ENCODE results near the gene TH.

The TH gene

DNA sequence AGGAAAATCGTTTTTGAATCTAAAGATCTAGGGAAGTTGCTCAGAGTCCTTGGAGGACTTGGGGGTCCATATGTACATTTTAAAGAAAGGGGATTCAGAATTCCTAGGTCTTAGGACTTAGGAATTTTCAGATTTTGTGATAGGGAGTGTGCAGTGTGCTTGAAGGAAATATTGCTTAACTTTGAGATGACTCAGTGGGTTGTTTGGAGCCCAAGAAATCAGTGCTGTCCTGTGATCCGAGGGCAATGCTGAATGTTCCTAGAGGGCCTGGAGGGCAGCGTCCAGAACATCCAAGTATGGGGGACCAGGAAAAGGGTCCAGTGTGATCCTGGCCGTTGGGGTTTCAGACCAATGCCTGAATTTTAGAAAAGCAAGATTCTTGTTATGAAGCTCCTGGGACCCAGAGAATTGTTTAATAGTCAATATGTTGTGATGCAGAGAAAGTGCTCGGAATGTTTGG lies 29.3 kb downstream of the TH start:
- H3K4me1 ChIP-seq (ENCODE audit: insufficient read depth, insufficient read length): peaks cover 16% of the 10 kb centered on the region
- H3K27me3 ChIP-seq (ENCODE audit: insufficient read depth, insufficient read length): peaks cover 83% of the 10 kb centered on the region
- H3K9ac ChIP-seq (ENCODE audit: insufficient read length, low read depth): no peak overlapping the region
- TF ChIP-seq YY1 (IDR thresholded peaks at IDR 0.05; ENCODE audit: insufficient read depth, insufficient read length): no peak
- peak; percentile 57 for TF ChIP-seq SUZ12 (IDR thresholded peaks at IDR 0.05; ENCODE audit: extremely low read depth, insufficient read depth, insufficient read length)
- no peaks in the 10 kb centered on the region for H3K9me3 ChIP-seq (ENCODE audit: insufficient read depth, low read length)
- DNase-seq (ENCODE audit: low read depth, low spot score): no peak
- no peak overlapping the region for H3K4me3 ChIP-seq (ENCODE audit: insufficient read length, low read depth)
- H3K36me3 ChIP-seq (ENCODE audit: insufficient read depth, insufficient read length, low read length): no peaks in the 10 kb centered on the region

- Histone ChIP-seq H3K9ac (ENCODE audit: insufficient read length, low read depth) (peak overlapping the region; percentile 74), H3K36me3 (ENCODE audit: insufficient read depth, insufficient read length, low read length) (no peaks in the 10 kb centered on the region), H3K4me1 (ENCODE audit: insufficient read depth, insufficient read length) (peaks cover 16% of the 10 kb centered on the region), H3K9me3 (ENCODE audit: insufficient read depth, low read length) (no peaks in the 10 kb centered on the region), H3K27me3 (ENCODE audit: insufficient read depth, insufficient read length) (peaks cover 81% of the 10 kb centered on the region), H3K4me3 (ENCODE audit: insufficient read length, low read depth) (peak overlapping the region; percentile 22)
- TF ChIP-seq SUZ12 (IDR thresholded peaks at IDR 0.05; ENCODE audit: extremely low read depth, insufficient read depth, insufficient read length) (peak; percentile 99), ZNF274 (IDR thresholded peaks at IDR 0.05; ENCODE audit: low read depth, low read length) (no peak)
- no peak for DNase-seq (ENCODE audit: low read depth, low spot score)
Observed at GRCh38 chr11:2140411-2141400, 30.9 kb downstream of the TH start.

GRCh38 chr11:2139621-2140337 lies 31.8 kb downstream of the TH start:
- no peak for TF ChIP-seq SUZ12 (IDR thresholded peaks at IDR 0.05; ENCODE audit: extremely low read depth, insufficient read depth, insufficient read length)
- TF ChIP-seq ZNF274 (IDR thresholded peaks at IDR 0.05; ENCODE audit: low read depth, low read length): no peak
- TF ChIP-seq YY1 (IDR thresholded peaks at IDR 0.05; ENCODE audit: insufficient read depth, insufficient read length): no peak
- no peaks in the 10 kb centered on the region for H3K36me3 ChIP-seq (ENCODE audit: insufficient read depth, insufficient read length, low read length)
- H3K4me1 ChIP-seq (ENCODE audit: insufficient read depth, insufficient read length): peaks cover 15% of the 10 kb centered on the region
- H3K9me3 ChIP-seq (ENCODE audit: insufficient read depth, low read length): no peaks in the 10 kb centered on the region
- H3K27me3 ChIP-seq (ENCODE audit: insufficient read depth, insufficient read length): peaks cover 81% of the 10 kb centered on the region
- no peak overlapping the region for H3K9ac ChIP-seq (ENCODE audit: insufficient read length, low read depth)
- peak overlapping the region; percentile 8 for H3K4me3 ChIP-seq (ENCODE audit: insufficient read length, low read depth)
- no peak for DNase-seq (ENCODE audit: low read depth, low spot score)

DNA sequence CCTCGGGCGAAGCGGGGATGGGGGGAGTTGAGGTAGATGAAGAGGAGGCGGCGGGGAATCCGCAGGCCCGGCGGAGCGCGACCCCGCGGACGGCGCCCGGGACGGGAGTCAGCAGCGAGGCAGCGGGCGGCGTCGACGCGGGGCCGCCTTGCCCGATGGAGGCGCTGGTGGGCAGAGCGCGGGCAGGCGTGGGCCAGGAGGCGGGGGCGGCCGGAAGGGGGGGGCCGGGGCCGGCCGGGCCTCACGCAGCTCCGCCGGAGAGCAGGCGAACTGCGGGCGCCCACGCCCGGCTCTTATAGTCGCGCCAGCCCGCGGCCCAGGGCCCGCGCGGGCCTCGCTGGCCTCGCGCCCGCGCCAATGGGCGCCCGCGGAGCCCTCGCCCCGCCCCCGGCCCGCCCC lies 32.5 kb downstream of the TH start, which contains the start of gene IGF2:
IGF2 (minus strand) TSS at position 267 of the 399 bp plus-strand sequence. CDS start 3,866 bp downstream, outside the sequence.
- Histone ChIP-seq H3K9me3 (ENCODE audit: insufficient read depth, low read length) (no peaks in the 10 kb centered on the region), H3K27me3 (ENCODE audit: insufficient read depth, insufficient read length) (peaks cover 80% of the 10 kb centered on the region), H3K9ac (ENCODE audit: insufficient read length, low read depth) (peak within 1 kb of the TSS; percentile 21), H3K36me3 (ENCODE audit: insufficient read depth, insufficient read length, low read length) (no peaks in the 10 kb centered on the region), H3K4me3 (ENCODE audit: insufficient read length, low read depth) (peak within 1 kb of the TSS; percentile 15), H3K4me1 (ENCODE audit: insufficient read depth, insufficient read length) (peaks cover 18% of the 10 kb centered on the region)
- no peak for DNase-seq (ENCODE audit: low read depth, low spot score)
- TF ChIP-seq ZNF274 (IDR thresholded peaks at IDR 0.05; ENCODE audit: low read depth, low read length): no peak
- TF ChIP-seq SUZ12 (IDR thresholded peaks at IDR 0.05; ENCODE audit: extremely low read depth, insufficient read depth, insufficient read length): no peak
- TF ChIP-seq YY1 (IDR thresholded peaks at IDR 0.05; ENCODE audit: insufficient read depth, insufficient read length): no peak

DNA sequence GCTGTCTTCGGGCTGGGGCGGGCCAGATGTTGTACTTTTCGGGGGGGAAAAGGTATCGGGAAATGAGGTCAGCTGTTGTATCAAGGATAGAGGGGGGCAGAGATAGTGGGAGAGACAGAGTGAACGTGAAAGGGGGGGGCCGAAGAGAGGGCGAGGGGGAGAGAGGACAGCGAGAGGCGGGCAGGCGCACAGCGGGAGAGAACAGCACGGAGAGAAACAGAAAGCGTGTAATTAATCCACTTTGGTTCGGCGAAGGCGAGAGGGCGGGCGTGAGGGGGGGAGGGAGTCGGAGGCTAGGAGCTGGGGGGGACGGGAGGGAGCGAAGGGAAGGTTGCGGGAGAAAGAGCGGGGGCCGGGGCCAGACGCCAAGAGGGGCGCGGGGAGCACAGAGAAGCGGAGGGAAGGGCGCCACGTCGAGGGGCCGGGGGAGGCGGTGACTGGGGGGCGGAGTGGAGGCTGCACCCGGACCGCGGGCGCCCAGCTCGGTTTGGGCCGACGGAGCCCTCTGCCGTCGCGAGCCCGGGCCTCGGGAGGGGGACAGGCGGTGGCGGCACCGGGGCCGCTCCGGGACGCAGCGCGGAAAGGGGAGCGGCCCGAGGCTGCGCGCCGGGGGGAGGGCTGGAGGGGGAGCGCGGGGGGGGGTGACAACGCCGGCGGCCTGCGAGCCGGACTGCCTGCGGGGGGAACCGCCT lies 33.0 kb downstream of the TH start:
- H3K27me3 ChIP-seq (ENCODE audit: insufficient read depth, insufficient read length): peaks cover 80% of the 10 kb centered on the region
- DNase-seq (ENCODE audit: low read depth, low spot score): no peak
- H3K36me3 ChIP-seq (ENCODE audit: insufficient read depth, insufficient read length, low read length): no peaks in the 10 kb centered on the region
- H3K9ac ChIP-seq (ENCODE audit: insufficient read length, low read depth): peak overlapping the region; percentile 21
- H3K9me3 ChIP-seq (ENCODE audit: insufficient read depth, low read length): no peaks in the 10 kb centered on the region
- peak overlapping the region; percentile 15 for H3K4me3 ChIP-seq (ENCODE audit: insufficient read length, low read depth)
- peaks cover 20% of the 10 kb centered on the region for H3K4me1 ChIP-seq (ENCODE audit: insufficient read depth, insufficient read length)
- TF ChIP-seq ZNF274 (IDR thresholded peaks at IDR 0.05; ENCODE audit: low read depth, low read length) (no peak), SUZ12 (IDR thresholded peaks at IDR 0.05; ENCODE audit: extremely low read depth, insufficient read depth, insufficient read length) (no peak), YY1 (IDR thresholded peaks at IDR 0.05; ENCODE audit: insufficient read depth, insufficient read length) (no peak)

- DNase-seq (ENCODE audit: low read depth, low spot score): no peak
- Histone ChIP-seq H3K9me3 (ENCODE audit: insufficient read depth, low read length) (no peaks in the 10 kb centered on the region), H3K9ac (ENCODE audit: insufficient read length, low read depth) (peak overlapping the region; percentile 50), H3K36me3 (ENCODE audit: insufficient read depth, insufficient read length, low read length) (no peaks in the 10 kb centered on the region), H3K4me3 (ENCODE audit: insufficient read length, low read depth) (peak overlapping the region; percentile 39), H3K27me3 (ENCODE audit: insufficient read depth, insufficient read length) (peaks cover 75% of the 10 kb centered on the region), H3K4me1 (ENCODE audit: insufficient read depth, insufficient read length) (peaks cover 25% of the 10 kb centered on the region)
- TF ChIP-seq YY1 (IDR thresholded peaks at IDR 0.05; ENCODE audit: insufficient read depth, insufficient read length) (no peak), SUZ12 (IDR thresholded peaks at IDR 0.05; ENCODE audit: extremely low read depth, insufficient read depth, insufficient read length) (no peak), ZNF274 (IDR thresholded peaks at IDR 0.05; ENCODE audit: low read depth, low read length) (no peak)
Observed at GRCh38 chr11:2138068-2138430, 33.6 kb downstream of the TH start.
